CD4-positive, alpha-beta T cell (primary cell): ENCODE results near the gene HECTD4. TPM values are rescaled to one million over a fixed set of nuclear protein-coding genes. Genes with fewer than 3 reads are reported as not detected.
"Not testable (repeated sequence)": the region's sequence is repeated elsewhere in the genome, so short reads cannot be mapped to it uniquely, and the experiment has no call there.

ENCODE experiments used
- ATAC-seq: fragments of 200-7000 bp; cut with Tn5 transposase; one replicate; pipeline ENCODE4 v1.10.0; 2022; ENCODE audit warnings: mild to moderate bottlenecking; ENCODE audit not compliant: poor library complexity
- CTCF ChIA-PET: fragments of 350-600 bp; sonication (Branson Sonifier 250); formaldehyde crosslinking; loops from one replicate; lab custom pipeline; 2021; ENCODE audit warnings: antibody characterized with exemption, inconsistent platforms; lab: Charles Lee
- POLR2A ChIA-PET: fragments of 350-600 bp; sonication (Branson Sonifier 250); formaldehyde crosslinking; loops from one replicate; lab custom pipeline; 2021; ENCODE audit warnings: antibody characterized with exemption, inconsistent platforms; lab: Charles Lee
- DNase-seq, 14 experiments: peaks; one replicate each; pipeline ENCODE4 v3.0.0-alpha.2; 2013 to 2020; ENCODE audit warnings: mixed read lengths in 2 of 14
- H3K27ac ChIP-seq, 2 donors: one replicate each; pipeline versions ENCODE4 v1.5.1 to v1.7.0; 2013; ENCODE audit warnings: low read length in 2 of 2, low read depth in 1 of 2, mild to moderate bottlenecking in 1 of 2
- H3K27me3 ChIP-seq, 2 experiments: 1 replicate in 1 of 2; 2 replicates in 1 of 2; pipeline versions ENCODE4 v1.6.1 to v1.7.0; 2013; ENCODE audit warnings: low read length in 2 of 2, control low read depth in 1 of 2, mild to moderate bottlenecking in 1 of 2, moderate library complexity in 1 of 2; ENCODE audit not compliant: insufficient read depth in 2 of 2, control insufficient read depth in 1 of 2
- H3K36me3 ChIP-seq: one replicate; pipeline ENCODE4 v1.6.1; 2013; ENCODE audit warnings: low read length, control low read depth; ENCODE audit not compliant: insufficient read depth
- H3K4me1 ChIP-seq: one replicate; pipeline ENCODE4 v1.6.1; 2013; ENCODE audit warnings: low read length, control low read depth; ENCODE audit not compliant: insufficient read depth
- H3K4me3 ChIP-seq: one replicate; pipeline ENCODE4 v1.5.1; 2013; ENCODE audit warnings: mild to moderate bottlenecking, low read length, moderate library complexity
- H3K9me3 ChIP-seq, 2 experiments: 1 replicate in 1 of 2; 2 replicates in 1 of 2; pipeline versions ENCODE4 v1.6.1 to v1.7.0; 2013; ENCODE audit warnings: low read length in 2 of 2, mild to moderate bottlenecking in 2 of 2, control low read depth in 1 of 2, moderate library complexity in 1 of 2; ENCODE audit not compliant: control insufficient read depth in 1 of 2, insufficient read depth in 1 of 2
- H3K27ac Mint-ChIP-seq: one replicate; pipeline ENCODE4 v1.8.0; 2020; ENCODE audit warnings: mixed read lengths
- H3K27me3 Mint-ChIP-seq: one replicate; pipeline ENCODE4 v1.8.0; 2021; ENCODE audit warnings: mixed read lengths
- H3K36me3 Mint-ChIP-seq: one replicate; pipeline ENCODE4 v1.8.0; 2021; ENCODE audit warnings: low read depth, mixed read lengths
- H3K4me1 Mint-ChIP-seq: one replicate; pipeline ENCODE4 v1.8.0; 2021; ENCODE audit warnings: low read depth, mixed read lengths
- H3K4me3 Mint-ChIP-seq: one replicate; pipeline ENCODE4 v1.8.0; 2020; ENCODE audit warnings: mild to moderate bottlenecking, mixed read lengths
- H3K9me3 Mint-ChIP-seq: one replicate; pipeline ENCODE4 v1.8.0; 2020; ENCODE audit warnings: mixed read lengths
- CTCF ChIP-seq: fragments of 200-600 bp; IDR thresholded peaks from one replicate; pipeline ENCODE4 v1.8.0; 2022; ENCODE audit warnings: antibody characterized with exemption, mild to moderate bottlenecking
- intact Hi-C, 2 experiments: fragments of 100-400 bp; cut with DNase I in 1 of 2; cut with micrococcal nuclease in 1 of 2; formaldehyde crosslinking; loops; one replicate each; pipeline versions ENCODE4 v1.15.1 to v1.9.0; 2023 to 2025; cut with DNase I, micrococcal nuclease
- total RNA-seq, 174 experiments: library from RNA in 2 of 174; stranded (reverse) in 2 of 174; gene quantifications; one replicate each; pipeline ENCODE4 v1.2.3 and lab custom pipeline; 2021 to 2026

HECTD4 gene
- total RNA-seq, 2 experiments from 2014 or later: 40.2 to 43.3 TPM

GRCh38 chr12:112342587-112342986 is 39.6 kb downstream of the HECTD4 start:
- no peak overlapping the region for H3K4me3 ChIP-seq
- POLR2A ChIA-PET: no interaction called here
- intact Hi-C loops: no loop called here
- H3K9me3 ChIP-seq: no peaks in the 10 kb centered on the region
- no peaks in the 10 kb centered on the region for H3K36me3 ChIP-seq
- no peaks in the 10 kb centered on the region for H3K27me3 Mint-ChIP-seq
- no peak overlapping the region for H3K4me3 Mint-ChIP-seq
- H3K4me1 Mint-ChIP-seq: peaks cover 59% of the 10 kb centered on the region
- H3K4me1 ChIP-seq: peaks cover 2% of the 10 kb centered on the region
- no peaks in the 10 kb centered on the region for H3K36me3 Mint-ChIP-seq
- CTCF ChIA-PET: no interaction called here
- no peak overlapping the region for H3K27ac ChIP-seq
- no peaks in the 10 kb centered on the region for H3K9me3 Mint-ChIP-seq
- TF ChIP-seq CTCF: no peak
- no peak for DNase-seq
- no peak for ATAC-seq
- H3K27ac Mint-ChIP-seq: no peak overlapping the region
- H3K27me3 ChIP-seq: no peaks in the 10 kb centered on the region

GRCh38 chr12:112341046-112341825 is 41.0 kb downstream of the HECTD4 start:
- H3K36me3 ChIP-seq: no peaks in the 10 kb centered on the region
- H3K4me1 ChIP-seq: peaks cover 2% of the 10 kb centered on the region
- no peak overlapping the region for H3K4me3 ChIP-seq
- H3K9me3 ChIP-seq: no peaks in the 10 kb centered on the region
- intact Hi-C loops: no loop called here
- H3K27ac Mint-ChIP-seq: no peak overlapping the region
- H3K36me3 Mint-ChIP-seq: no peaks in the 10 kb centered on the region
- no peak for DNase-seq
- no peak overlapping the region for H3K27ac ChIP-seq
- H3K27me3 ChIP-seq: no peaks in the 10 kb centered on the region
- ATAC-seq: no peak
- POLR2A ChIA-PET: no interaction called here
- CTCF ChIA-PET: no interaction called here
- H3K9me3 Mint-ChIP-seq: no peaks in the 10 kb centered on the region
- TF ChIP-seq CTCF: no peak
- H3K27me3 Mint-ChIP-seq: no peaks in the 10 kb centered on the region
- no peak overlapping the region for H3K4me3 Mint-ChIP-seq
- peaks cover 56% of the 10 kb centered on the region for H3K4me1 Mint-ChIP-seq

GRCh38 chr12:112340230-112340629 is 42.0 kb downstream of the HECTD4 start:
- Mint-ChIP-seq H3K9me3 (peaks cover 3% of the 10 kb centered on the region), H3K4me1 (peaks cover 48% of the 10 kb centered on the region), H3K36me3 (no peaks in the 10 kb centered on the region), H3K27ac (no peak overlapping the region), H3K4me3 (no peak overlapping the region), H3K27me3 (no peaks in the 10 kb centered on the region)
- CTCF ChIA-PET: no interaction called here
- Histone ChIP-seq H3K36me3 (no peaks in the 10 kb centered on the region), H3K9me3 (no peaks in the 10 kb centered on the region), H3K4me3 (no peak overlapping the region), H3K27ac (no peak overlapping the region), H3K4me1 (peaks cover 2% of the 10 kb centered on the region), H3K27me3 (no peaks in the 10 kb centered on the region)
- ATAC-seq (no peak), DNase-seq (no peak)
- intact Hi-C loops: no loop called here
- POLR2A ChIA-PET: no interaction called here
- no peak for TF ChIP-seq CTCF

- DNase-seq, H3K27me3 Mint-ChIP-seq, intact Hi-C loops, H3K4me1 ChIP-seq, H3K4me3 Mint-ChIP-seq, POLR2A ChIA-PET, H3K36me3 ChIP-seq, H3K9me3 ChIP-seq, H3K4me3 ChIP-seq, ATAC-seq, H3K27ac Mint-ChIP-seq, CTCF ChIA-PET, H3K27ac ChIP-seq, H3K27me3 ChIP-seq, H3K36me3 Mint-ChIP-seq, H3K9me3 Mint-ChIP-seq: not testable (repeated sequence)
- H3K4me1 Mint-ChIP-seq: peaks cover 27% of the 10 kb centered on the region
Measured at GRCh38 chr12:112334999-112335398, 47.2 kb downstream of the HECTD4 start.
